Muscle of leg (tissue), 11 donors: ENCODE results near the gene FIGNL2. TPM values are rescaled to one million over a fixed set of nuclear protein-coding genes. Genes with fewer than 3 reads are reported as not detected.

ENCODE experiments used
- DNase-seq: peaks from one replicate; pipeline ENCODE4 v3.0.0; 2013
- H3K27ac ChIP-seq: one replicate; pipeline ENCODE4 v1.5.1; 2013; ENCODE audit warnings: mild to moderate bottlenecking, low read length, control low read depth
- H3K27me3 ChIP-seq: one replicate; pipeline ENCODE4 v1.6.1; 2013; ENCODE audit warnings: low read length; ENCODE audit not compliant: control insufficient read depth, insufficient read depth
- H3K36me3 ChIP-seq: one replicate; pipeline ENCODE4 v1.6.1; 2013; ENCODE audit warnings: low read length; ENCODE audit not compliant: control insufficient read depth, insufficient read depth
- H3K4me1 ChIP-seq: one replicate; pipeline ENCODE4 v1.6.1; 2013; ENCODE audit warnings: low read length; ENCODE audit not compliant: control insufficient read depth, insufficient read depth
- H3K4me3 ChIP-seq: one replicate; pipeline ENCODE4 v1.5.1; 2013; ENCODE audit warnings: low read length, control low read depth
- H3K9me3 ChIP-seq: replicated peaks from 2 replicates; pipeline ENCODE4 v1.6.1; 2013; ENCODE audit warnings: low read depth, low read length; ENCODE audit not compliant: control insufficient read depth
- WGBS: methylation state at CpG from one replicate; pipeline ENCODE4 v1.1.5; 2013; ENCODE audit warnings: missing lambda C conversion rate; ENCODE audit not compliant: insufficient coverage; 5-methylcytosine and 5-hydroxymethylcytosine counted together
- polyA plus RNA-seq, 8 donors: library from polyadenylated mRNA; unstranded; fragments of 120-200 nt; gene quantifications; one replicate each; pipeline versions ENCODE4 v1.2.1 to v1.2.3, GENCODE V29; 2013; ENCODE audit warnings: inconsistent platforms in 1 of 8, low replicate concordance in 1 of 8; ENCODE audit not compliant: insufficient read length in 8 of 8, insufficient read depth in 1 of 8
- total RNA-seq: library from RNA; stranded (reverse); fragments of 120-200 nt; gene quantifications from one replicate; pipeline ENCODE4 v1.2.4, GENCODE V29; 2013

The FIGNL2 gene
- total and polyA plus RNA-seq, 9 donors: 0.90 to 1.7 (median 1.5) TPM

GRCh38 chr12:51825216-51825615, 23.3 kb downstream of the FIGNL2 start:
- no peak overlapping the region for H3K4me3 ChIP-seq
- WGBS: 78% methylated on average over 4 of the region's 5 CpGs
- no peak for DNase-seq
- H3K9me3 ChIP-seq: no peaks in the 10 kb centered on the region
- no peak overlapping the region for H3K27ac ChIP-seq
- peaks cover 8% of the 10 kb centered on the region for H3K36me3 ChIP-seq
- peaks cover 12% of the 10 kb centered on the region for H3K4me1 ChIP-seq
- H3K27me3 ChIP-seq: peaks cover 4% of the 10 kb centered on the region

GRCh38 chr12:51823875-51824565, 24.5 kb downstream of the FIGNL2 start:
- Histone ChIP-seq H3K27me3 (peaks cover 2% of the 10 kb centered on the region), H3K4me3 (no peak overlapping the region), H3K9me3 (no peaks in the 10 kb centered on the region), H3K36me3 (peaks cover 8% of the 10 kb centered on the region), H3K4me1 (peaks cover 14% of the 10 kb centered on the region), H3K27ac (no peak overlapping the region)
- peak; percentile 54 for DNase-seq
- WGBS: no CpG with 5 or more reads among the region's 6 CpGs

GRCh38 chr12:51822956-51823355, 25.6 kb downstream of the FIGNL2 start:
- WGBS: 80% methylated on average over 2 of the region's 4 CpGs
- peaks cover 5% of the 10 kb centered on the region for H3K27me3 ChIP-seq
- no peak for DNase-seq

GRCh38 chr12:51822261-51822616, 26.3 kb downstream of the FIGNL2 start:
- WGBS: 84% methylated on average over 12 of the region's 16 CpGs
- Histone ChIP-seq H3K27me3 (peaks cover 8% of the 10 kb centered on the region), H3K36me3 (peaks cover 8% of the 10 kb centered on the region), H3K4me3 (no peak overlapping the region), H3K9me3 (no peaks in the 10 kb centered on the region), H3K27ac (no peak overlapping the region), H3K4me1 (peaks cover 16% of the 10 kb centered on the region)
- no peak for DNase-seq

More at GRCh38 chr12:51822956-51823355, 25.6 kb downstream of the FIGNL2 start:
- Histone ChIP-seq H3K36me3 (peaks cover 8% of the 10 kb centered on the region), H3K4me1 (peaks cover 16% of the 10 kb centered on the region), H3K4me3 (no peak overlapping the region), H3K9me3 (no peaks in the 10 kb centered on the region), H3K27ac (no peak overlapping the region)

GRCh38 chr12:51821440-51822260, 26.9 kb downstream of the FIGNL2 start:
- Histone ChIP-seq H3K36me3 (peaks cover 8% of the 10 kb centered on the region), H3K9me3 (no peaks in the 10 kb centered on the region), H3K27ac (peak overlapping the region; percentile 42), H3K4me3 (peak overlapping the region; percentile 62), H3K4me1 (peaks cover 11% of the 10 kb centered on the region), H3K27me3 (peaks cover 10% of the 10 kb centered on the region)
- no peak for DNase-seq
- WGBS: 52% methylated on average over 98 of the region's 101 CpGs

GRCh38 chr12:51820526-51821439, 27.7 kb downstream of the FIGNL2 start:
- peak; percentile 84 for DNase-seq
- peak overlapping the region; percentile 42 for H3K27ac ChIP-seq
- 29% methylated on average over 113 of the region's 113 CpGs for WGBS
- H3K4me1 ChIP-seq: peaks cover 11% of the 10 kb centered on the region
- peaks cover 8% of the 10 kb centered on the region for H3K36me3 ChIP-seq
- H3K27me3 ChIP-seq: peaks cover 12% of the 10 kb centered on the region
- peak overlapping the region; percentile 62 for H3K4me3 ChIP-seq
- no peaks in the 10 kb centered on the region for H3K9me3 ChIP-seq

- 63% methylated on average over 28 of the region's 32 CpGs for WGBS
- Histone ChIP-seq H3K4me1 (peaks cover 12% of the 10 kb centered on the region), H3K27me3 (peaks cover 20% of the 10 kb centered on the region), H3K4me3 (peak overlapping the region; percentile 22), H3K27ac (no peak overlapping the region), H3K36me3 (peaks cover 8% of the 10 kb centered on the region), H3K9me3 (no peaks in the 10 kb centered on the region)
- peak; percentile 33 for DNase-seq
Observed at GRCh38 chr12:51819736-51820525, 28.6 kb downstream of the FIGNL2 start.

GRCh38 chr12:51818566-51819300, 29.8 kb downstream of the FIGNL2 start:
- DNase-seq: no peak
- no peaks in the 10 kb centered on the region for H3K9me3 ChIP-seq

GRCh38 chr12:51818086-51818485, 30.4 kb downstream of the FIGNL2 start:
- H3K27ac ChIP-seq: no peak overlapping the region
- H3K9me3 ChIP-seq: no peaks in the 10 kb centered on the region
- whole genome bisulfite sequencing: no CpG with 5 or more reads among the region's 5 CpGs
- H3K36me3 ChIP-seq: peaks cover 3% of the 10 kb centered on the region
- H3K27me3 ChIP-seq: peaks cover 25% of the 10 kb centered on the region
- DNase-seq: no peak
- H3K4me3 ChIP-seq: no peak overlapping the region
- H3K4me1 ChIP-seq: peaks cover 17% of the 10 kb centered on the region

More at GRCh38 chr12:51818566-51819300, 29.8 kb downstream of the FIGNL2 start:
- Histone ChIP-seq H3K27me3 (peaks cover 25% of the 10 kb centered on the region), H3K27ac (no peak overlapping the region), H3K4me3 (no peak overlapping the region), H3K36me3 (peaks cover 3% of the 10 kb centered on the region), H3K4me1 (peaks cover 17% of the 10 kb centered on the region)
- WGBS: 42% methylated on average over 2 of the region's 4 CpGs
